H9 (cell line): ENCODE results near the gene PLEKHG3. TPM values are rescaled to one million over a fixed set of nuclear protein-coding genes. Genes with fewer than 3 reads are reported as not detected.

Experiments used
- DNase-seq: peaks from one replicate; pipeline ENCODE4 v3.0.0-alpha.2; 2017
- H2AFZ ChIP-seq: one replicate; pipeline ENCODE4 v1.6.1; 2013; ENCODE audit warnings: mild to moderate bottlenecking, low read length, control low read depth, moderate library complexity
- H2AK5ac ChIP-seq: 2 replicates; pipeline ENCODE4 v1.6.1; 2013; ENCODE audit warnings: low read length, control low read depth, mixed read lengths; ENCODE audit not compliant: insufficient read length
- H2BK120ac ChIP-seq: one replicate; pipeline ENCODE4 v1.6.1; 2013; ENCODE audit warnings: low read depth, mild to moderate bottlenecking, low read length, control low read depth, inconsistent platforms; ENCODE audit not compliant: poor library complexity, severe bottlenecking
- H2BK12ac ChIP-seq: 2 replicates; pipeline ENCODE4 v1.6.1; 2013; ENCODE audit warnings: low read length, control low read depth, mixed read lengths, low read depth; ENCODE audit not compliant: insufficient read length
- H2BK15ac ChIP-seq: 2 replicates; pipeline ENCODE4 v1.6.1; 2013; ENCODE audit warnings: low read depth, low read length, control low read depth
- H2BK20ac ChIP-seq: one replicate; pipeline ENCODE4 v1.6.1; 2013; ENCODE audit warnings: low read depth, mild to moderate bottlenecking, low read length, control low read depth, inconsistent platforms; ENCODE audit not compliant: poor library complexity, severe bottlenecking
- H2BK5ac ChIP-seq: 2 replicates; pipeline ENCODE4 v1.6.1; 2013; ENCODE audit warnings: low read length, control low read depth, mixed read lengths; ENCODE audit not compliant: insufficient read length
- H3K14ac ChIP-seq: 2 replicates; pipeline ENCODE4 v1.6.1; 2013; ENCODE audit warnings: low read length, control low read depth; ENCODE audit not compliant: insufficient read depth
- H3K18ac ChIP-seq: 2 replicates; pipeline ENCODE4 v1.6.1; 2013; ENCODE audit warnings: low read depth, mild to moderate bottlenecking, mixed read lengths, low read length, control low read depth; ENCODE audit not compliant: insufficient read length
- H3K23ac ChIP-seq: 2 replicates; pipeline ENCODE4 v1.6.1; 2013; ENCODE audit warnings: low read length, control low read depth, mixed read lengths, low read depth; ENCODE audit not compliant: insufficient read length
- H3K23me2 ChIP-seq: 2 replicates; pipeline ENCODE4 v1.6.1; 2013; ENCODE audit warnings: low read depth, mild to moderate bottlenecking, mixed read lengths, low read length, control low read depth; ENCODE audit not compliant: insufficient read length, poor library complexity, severe bottlenecking
- H3K27ac ChIP-seq: 2 replicates; pipeline ENCODE4 v1.5.1; 2013; ENCODE audit warnings: low read length, control low read depth, mixed read lengths, low read depth; ENCODE audit not compliant: insufficient read length
- H3K27me3 ChIP-seq: 2 replicates; pipeline ENCODE4 v1.6.1; 2013; ENCODE audit warnings: low read length, control low read depth, inconsistent platforms; ENCODE audit not compliant: insufficient read depth
- H3K4ac ChIP-seq: 2 replicates; pipeline ENCODE4 v1.6.1; 2013; ENCODE audit warnings: low read depth, mild to moderate bottlenecking, control low read depth, inconsistent platforms, low read length, moderate library complexity
- H3K4me1 ChIP-seq: 2 replicates; pipeline ENCODE4 v1.6.1; 2013; ENCODE audit warnings: low read length, control low read depth, inconsistent platforms; ENCODE audit not compliant: insufficient read depth
- H3K4me2 ChIP-seq: 2 replicates; pipeline ENCODE4 v1.6.1; 2013; ENCODE audit warnings: low read length, control low read depth, mixed read lengths; ENCODE audit not compliant: insufficient read length, insufficient read depth
- H3K56ac ChIP-seq: 2 replicates; pipeline ENCODE4 v1.6.1; 2013; ENCODE audit warnings: low read depth, mild to moderate bottlenecking, mixed read lengths, low read length, control low read depth; ENCODE audit not compliant: insufficient read length
- H3K79me1 ChIP-seq: 2 replicates; pipeline ENCODE4 v1.6.1; 2013; ENCODE audit warnings: low read depth, mild to moderate bottlenecking, moderate library complexity, low read length, control low read depth, inconsistent platforms; ENCODE audit not compliant: insufficient read depth, poor library complexity, severe bottlenecking
- H3K79me2 ChIP-seq: 2 replicates; pipeline ENCODE4 v1.6.1; 2013; ENCODE audit warnings: low read length, control low read depth, inconsistent platforms; ENCODE audit not compliant: insufficient read depth
- H3K9ac ChIP-seq: 2 replicates; pipeline ENCODE4 v1.6.1; 2013; ENCODE audit warnings: low read length, control low read depth, mixed read lengths; ENCODE audit not compliant: insufficient read length; ENCODE audit errors: extremely low read depth
- H3K9me3 ChIP-seq: one replicate; pipeline ENCODE4 v1.6.1; 2013; ENCODE audit warnings: low read depth, low read length, inconsistent platforms; ENCODE audit not compliant: control insufficient read depth
- H3T11ph ChIP-seq: one replicate; pipeline ENCODE4 v1.6.1; 2013; ENCODE audit warnings: mild to moderate bottlenecking, low read length, control low read depth, inconsistent platforms
- H4K20me1 ChIP-seq: one replicate; pipeline ENCODE4 v1.6.1; 2013; ENCODE audit not compliant: control insufficient read depth, insufficient read length, insufficient read depth
- H4K5ac ChIP-seq: 2 replicates; pipeline ENCODE4 v1.6.1; 2013; ENCODE audit warnings: low read depth, mild to moderate bottlenecking, mixed read lengths, low read length, control low read depth; ENCODE audit not compliant: insufficient read length
- H4K8ac ChIP-seq: replicated peaks from 2 replicates; pipeline ENCODE4 v1.6.1; 2013; ENCODE audit warnings: low read length, control low read depth, mixed read lengths, low read depth; ENCODE audit not compliant: insufficient read length
- H4K91ac ChIP-seq: 2 replicates; pipeline ENCODE4 v1.6.1; 2013; ENCODE audit warnings: low read depth, mild to moderate bottlenecking, moderate library complexity, mixed read lengths, low read length, control low read depth; ENCODE audit not compliant: insufficient read length
- H3K27ac Mint-ChIP-seq, 3 experiments: 2 replicates in 2 of 3; 3 replicates in 1 of 3; pipeline ENCODE4 v1.8.0; 2020 to 2021; ENCODE audit warnings: mixed read lengths in 3 of 3, mild to moderate bottlenecking in 1 of 3, moderate library complexity in 1 of 3
- H3K27me3 Mint-ChIP-seq: 2 replicates; pipeline ENCODE4 v1.8.0; 2021; ENCODE audit warnings: low read depth, mild to moderate bottlenecking, moderate library complexity, mixed read lengths
- H3K36me3 Mint-ChIP-seq, 3 experiments: 2 replicates in 2 of 3; 3 replicates in 1 of 3; pipeline ENCODE4 v1.8.0; 2020 to 2021; ENCODE audit warnings: low read depth in 3 of 3, mixed read lengths in 3 of 3; ENCODE audit not compliant: insufficient read depth in 1 of 3
- H3K4me1 Mint-ChIP-seq, 2 experiments: 2 replicates each; pipeline ENCODE4 v1.8.0; 2020; ENCODE audit warnings: mixed read lengths in 2 of 2
- H3K4me3 Mint-ChIP-seq, 2 experiments: 2 replicates in 1 of 2; 3 replicates in 1 of 2; pipeline ENCODE4 v1.8.0; 2020 to 2021; ENCODE audit warnings: mild to moderate bottlenecking in 2 of 2, mixed read lengths in 2 of 2, moderate library complexity in 1 of 2
- H3K9me3 Mint-ChIP-seq, 2 experiments: 2 replicates in 1 of 2; 3 replicates in 1 of 2; pipeline ENCODE4 v1.8.0; 2020; ENCODE audit warnings: mild to moderate bottlenecking in 2 of 2, mixed read lengths in 2 of 2, moderate library complexity in 1 of 2
- CTCF ChIP-seq: fragments of 200-600 bp; sonication (generic); conservative IDR thresholded peaks from 3 replicates; pipeline ENCODE4 v1.8.0; 2021; ENCODE audit warnings: antibody characterized with exemption, mild to moderate bottlenecking
- WGBS: extraction: QIAGEN DNeasy Blood & Tissue Kit; methylation state at CpG from one replicate; pipeline ENCODE4 v1.1.7; 2013; ENCODE audit warnings: missing lambda C conversion rate, low lambda C conversion rate, mixed read lengths; ENCODE audit not compliant: insufficient read length; ENCODE audit errors: extremely low coverage; 5-methylcytosine and 5-hydroxymethylcytosine counted together
- total RNA-seq: library from RNA; stranded (reverse); gene quantifications from 2 replicates; pipeline ENCODE4 v1.2.1, GENCODE V29; 2021

Gene PLEKHG3
- total RNA-seq, 1 experiment from 2014 or later: 48.5 TPM

- no peak overlapping the region for H3K18ac ChIP-seq
These were observed 27.7 kb upstream of the PLEKHG3 start for GRCh38 chr14:64676410-64677008.

More at GRCh38 chr14:64676410-64677008, 27.7 kb upstream of the PLEKHG3 start:
- no peak overlapping the region for H2BK120ac ChIP-seq
- H2AK5ac ChIP-seq: no peak overlapping the region
- no peaks in the 10 kb centered on the region for H3K36me3 Mint-ChIP-seq
- no peak overlapping the region for H3K14ac ChIP-seq
- no peak overlapping the region for H3K27ac ChIP-seq
- no peaks in the 10 kb centered on the region for H3K79me2 ChIP-seq
- no peaks in the 10 kb centered on the region for H3K79me1 ChIP-seq
- no peaks in the 10 kb centered on the region for H4K20me1 ChIP-seq
- H3T11ph ChIP-seq: no peak overlapping the region
- H3K23ac ChIP-seq: no peak overlapping the region
- no peaks in the 10 kb centered on the region; the same call in 1 of the 2 replicates for H3K4me1 ChIP-seq
- no peak overlapping the region for H3K4ac ChIP-seq
- no peak overlapping the region for H2AFZ ChIP-seq
- H2BK5ac ChIP-seq: no peak overlapping the region
- no peaks in the 10 kb centered on the region for H3K9me3 ChIP-seq
- H3K4me2 ChIP-seq: no peak overlapping the region
- no peak for DNase-seq
- H3K27ac Mint-ChIP-seq: peak overlapping the region in 1 of 3 experiments; percentile 25; a peak in 1 of 7 replicates
- WGBS: no CpG with 5 or more reads among the region's 3 CpGs
- no peak overlapping the region for H2BK15ac ChIP-seq
- H3K9me3 Mint-ChIP-seq: no peaks in the 10 kb centered on the region
- no peaks in the 10 kb centered on the region for H3K27me3 ChIP-seq
- H3K27me3 Mint-ChIP-seq: peaks cover 2% of the 10 kb centered on the region
- H3K56ac ChIP-seq: no peak overlapping the region
- H3K9ac ChIP-seq: no peak overlapping the region
- no peak overlapping the region for H4K91ac ChIP-seq
- no peak overlapping the region for H3K4me3 Mint-ChIP-seq
- TF ChIP-seq CTCF: no peak
- H4K8ac ChIP-seq: no peak overlapping the region
- no peak overlapping the region for H4K5ac ChIP-seq
- H2BK12ac ChIP-seq: no peak overlapping the region
- no peaks in the 10 kb centered on the region for H3K23me2 ChIP-seq
- peaks cover 19 to 22% of the 10 kb centered on the region in 2 experiments; a peak in 3 of 4 replicates for H3K4me1 Mint-ChIP-seq
- H2BK20ac ChIP-seq: no peak overlapping the region
